ENCODE measurements around the gene OR2M2.

GRCh38 chr1:248196965-248197364 lies 22.3 kb downstream of the OR2M2 start, which contains the start of gene OR2M3:
- TF ChIP-seq CTCF (IDR thresholded peaks at IDR 0.05) (no peak), EP300 (IDR thresholded peaks at IDR 0.05) (no peak), POLR2AphosphoS5 (IDR thresholded peaks at IDR 0.05) (no peak), POLR2A (IDR thresholded peaks at IDR 0.05) (no peak)

All from gastroesophageal sphincter (tissue), 3 donors.